Measurements from ENCODE around the gene IMMT.
A peak's percentile ranks its signal among the peaks of the same experiment; 100 is the strongest.
"Not testable (repeated sequence)": the region's sequence is repeated elsewhere in the genome, so short reads cannot be mapped to it uniquely, and the experiment has no call there.

Gene IMMT

DNA sequence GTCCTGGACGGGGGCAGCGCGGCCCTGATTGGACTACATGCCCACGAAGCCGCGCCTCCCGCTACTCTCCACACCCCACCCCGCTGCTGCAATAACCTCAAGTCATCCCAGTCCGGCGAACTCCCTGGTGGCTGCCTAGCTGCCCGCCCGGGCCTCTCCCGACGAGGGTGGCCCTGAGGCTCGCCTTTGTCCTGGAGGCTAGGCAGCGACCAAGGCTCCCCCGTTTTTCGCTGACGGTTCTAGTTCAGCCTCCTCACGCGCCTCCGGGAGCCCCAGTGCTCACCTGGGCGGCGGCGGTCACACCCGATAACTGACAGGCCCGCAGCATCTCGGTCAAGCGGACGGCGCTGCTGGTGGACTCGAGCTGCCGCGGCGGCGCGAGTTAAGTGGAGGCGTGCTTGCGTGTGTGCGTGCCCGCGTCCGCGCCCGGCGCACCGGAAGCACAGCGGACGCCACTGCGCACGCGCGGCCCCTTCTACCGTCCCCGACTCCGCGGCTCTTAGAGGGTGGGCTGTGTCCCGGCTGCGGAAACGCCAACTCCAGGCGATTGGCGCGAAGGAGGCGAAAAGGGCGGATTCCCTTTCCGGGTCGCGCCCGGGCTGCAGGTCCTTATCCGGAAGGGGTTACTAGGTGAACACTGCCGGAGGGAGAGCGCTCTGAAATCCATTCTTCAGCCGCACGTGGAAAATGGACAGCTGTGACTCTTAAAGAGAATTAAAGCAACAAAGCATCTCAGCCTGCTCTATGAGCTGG is at the start of gene IMMT:
IMMT (minus strand) TSS at position 408 of the 753 bp plus-strand sequence; CDS start at position 328, 80 bp downstream.
- peak; percentile 94 for DNase-seq

- not testable (repeated sequence) for DNase-seq
These were observed 49.5 kb upstream of the IMMT start for GRCh38 chr2:86244781-86245180.

GRCh38 chr2:86243950-86244733 is 48.9 kb upstream of the IMMT start:
- no peak for DNase-seq

DNA sequence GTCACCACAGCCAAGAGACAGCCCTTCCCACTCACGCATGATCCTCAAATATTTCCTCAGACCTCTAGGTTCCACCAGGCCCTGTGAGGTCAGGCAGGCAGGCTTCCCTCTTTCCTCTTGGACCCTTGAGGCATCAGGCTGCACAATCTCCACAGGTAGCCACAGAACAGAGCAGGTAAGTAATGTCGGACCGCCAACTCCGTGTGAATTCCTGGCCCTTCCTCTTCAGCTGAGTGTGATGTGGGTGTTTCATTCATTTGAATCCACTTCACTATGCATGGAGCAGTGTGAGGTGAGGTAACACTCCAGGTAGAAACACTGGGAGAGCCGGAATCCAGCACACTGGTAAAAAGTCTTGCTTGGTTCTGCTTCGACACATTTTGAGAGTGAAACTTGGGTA is 48.0 kb upstream of the IMMT start:
- no peak for DNase-seq

DNA sequence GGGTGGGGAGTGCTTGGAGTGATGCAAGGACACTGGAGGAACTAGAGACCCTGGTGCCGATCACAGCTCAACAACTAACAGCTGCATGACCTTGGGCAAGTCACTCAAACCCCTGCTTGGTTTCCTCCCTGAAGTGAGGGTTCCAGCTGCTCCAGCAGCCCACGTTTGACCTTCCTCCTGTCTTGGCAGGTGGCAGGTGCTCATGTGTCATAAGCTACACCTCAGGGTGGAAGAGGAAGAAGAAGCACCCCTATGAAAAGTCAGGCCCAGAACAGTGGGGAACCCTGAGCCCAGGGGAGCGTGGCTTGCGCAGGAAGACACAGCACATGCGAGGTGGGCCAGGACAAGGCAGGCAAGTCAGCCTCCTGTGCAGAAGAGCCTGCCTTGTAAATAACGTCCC is 46.3 kb upstream of the IMMT start:
- no peak for DNase-seq

GRCh38 chr2:86240251-86240650 is 45.0 kb upstream of the IMMT start:
- no peak for DNase-seq

- DNase-seq, result no peak
These were observed 44.5 kb upstream of the IMMT start for GRCh38 chr2:86239745-86240144.

DNA sequence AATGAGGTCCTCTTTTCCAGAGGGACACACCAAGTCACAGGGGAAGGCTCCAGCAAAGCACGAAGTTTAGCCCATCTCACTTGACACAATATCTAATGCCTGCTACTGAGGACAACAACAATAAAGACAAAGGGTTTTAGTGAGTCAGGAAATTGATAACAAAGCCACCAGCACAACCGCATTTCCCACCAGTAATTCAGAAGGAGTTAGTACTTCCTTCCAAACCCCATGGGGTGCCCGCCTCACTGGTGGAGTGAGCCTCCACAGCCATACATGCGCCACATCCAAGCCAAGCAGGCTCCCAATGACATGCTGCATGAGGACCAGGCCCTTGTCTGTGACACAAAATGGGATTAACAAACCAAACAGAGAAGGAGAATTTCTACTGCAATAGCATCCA is 44.1 kb upstream of the IMMT start:
- no peak for DNase-seq

DNA sequence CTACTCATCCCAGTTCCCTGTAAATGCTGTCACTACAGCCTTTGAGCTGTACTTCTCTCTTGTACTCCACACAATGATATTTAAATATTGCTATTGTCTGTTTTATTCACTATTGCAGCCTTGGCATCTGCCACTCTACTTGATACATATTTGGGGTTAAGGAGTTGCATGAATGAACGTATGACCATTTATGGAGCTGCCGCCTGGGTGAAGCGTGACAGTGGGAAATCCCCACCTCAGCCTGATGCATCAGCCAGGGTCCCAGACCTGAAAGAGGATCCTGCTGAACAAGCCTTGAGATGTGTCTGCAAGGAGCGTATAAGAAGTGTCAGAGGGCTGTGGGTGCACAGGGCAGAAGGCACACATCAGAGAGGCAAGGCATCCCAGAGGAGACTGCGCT is 43.1 kb upstream of the IMMT start:
- DNase-seq, result no peak

- DNase-seq, result no peak
These were observed 41.9 kb upstream of the IMMT start for GRCh38 chr2:86237172-86237571.

DNA sequence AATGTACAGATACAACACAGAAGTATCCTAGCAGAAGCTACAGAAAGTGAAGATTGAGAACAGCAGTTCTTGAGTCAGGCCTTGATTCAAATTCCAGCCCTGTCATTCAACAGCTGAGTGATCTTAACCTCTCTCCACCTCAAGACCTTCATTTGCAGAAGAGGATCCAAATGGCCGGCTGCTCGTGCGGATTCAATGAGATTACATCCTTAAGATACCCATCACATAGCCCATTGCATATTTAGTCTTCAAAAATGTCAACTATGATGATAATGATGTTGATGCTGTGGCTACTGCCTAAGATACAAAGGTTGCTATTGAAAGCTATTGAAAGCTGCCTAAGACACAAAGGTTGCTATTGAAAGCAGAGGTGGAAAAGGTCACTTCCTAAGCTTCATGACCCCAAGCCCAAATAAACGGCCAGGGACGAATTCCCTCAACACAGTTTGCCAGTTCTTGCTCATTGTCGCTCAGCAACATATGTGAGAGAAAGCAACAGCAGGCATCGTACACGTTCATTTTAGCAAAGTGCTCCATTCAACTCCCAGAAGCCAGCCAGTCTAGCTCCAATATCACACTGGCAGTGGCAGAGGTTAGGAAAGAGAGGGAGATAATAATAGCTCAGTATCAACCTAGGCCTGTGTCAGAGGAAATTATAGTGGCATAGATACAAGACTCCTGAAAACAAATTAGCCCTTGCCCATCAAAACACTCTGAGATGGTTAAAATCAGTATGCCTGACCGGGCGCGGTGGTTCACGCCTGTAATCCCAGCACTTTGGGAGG is 40.1 kb upstream of the IMMT start:
- no peak for DNase-seq

DNA sequence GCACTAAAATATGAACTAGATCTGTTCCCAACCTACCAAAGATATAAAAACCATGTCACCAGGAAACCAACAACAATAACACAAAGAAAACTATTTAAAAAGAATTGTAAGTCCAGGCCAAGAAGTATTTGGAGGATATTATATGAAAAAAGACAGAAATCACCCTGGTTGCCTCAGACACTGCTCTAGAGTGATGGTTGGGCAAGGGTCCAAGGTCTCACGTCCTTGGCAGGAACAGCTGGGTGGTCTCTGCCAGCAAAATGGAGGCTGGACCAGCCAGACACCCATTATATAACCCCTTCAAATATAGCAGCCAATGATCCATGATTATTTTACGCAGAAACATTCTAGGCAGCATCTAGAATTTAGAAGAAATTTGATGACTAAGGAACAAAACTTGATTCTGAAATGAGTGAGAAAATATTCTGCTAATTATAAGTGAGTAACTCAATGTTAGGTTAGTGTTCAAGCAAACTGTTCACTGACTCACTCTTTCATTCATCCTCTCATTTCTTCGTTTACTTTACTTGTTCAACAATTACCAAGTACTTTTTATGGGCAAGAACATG is 39.4 kb upstream of the IMMT start:
- DNase-seq, result no peak

DNA sequence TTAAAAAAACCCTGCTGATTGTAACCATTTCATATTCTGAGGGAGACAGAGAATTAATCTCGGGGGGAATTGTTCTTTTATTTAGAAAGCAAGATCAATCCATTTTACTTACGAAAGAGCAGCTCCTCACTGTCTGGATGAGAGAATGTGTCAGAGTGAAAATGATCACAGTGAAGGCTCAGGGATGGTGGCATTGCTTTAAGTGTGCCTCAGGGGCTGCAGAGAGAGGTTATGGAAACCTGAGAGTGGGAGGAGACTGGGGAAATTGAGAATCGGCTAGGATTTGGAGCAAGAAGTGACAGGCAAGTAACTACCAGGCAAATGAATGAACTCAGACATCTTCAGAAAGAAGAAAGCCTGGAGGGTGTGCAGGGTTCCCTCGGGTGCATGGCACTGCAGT is 38.2 kb upstream of the IMMT start:
- no peak for DNase-seq

DNA sequence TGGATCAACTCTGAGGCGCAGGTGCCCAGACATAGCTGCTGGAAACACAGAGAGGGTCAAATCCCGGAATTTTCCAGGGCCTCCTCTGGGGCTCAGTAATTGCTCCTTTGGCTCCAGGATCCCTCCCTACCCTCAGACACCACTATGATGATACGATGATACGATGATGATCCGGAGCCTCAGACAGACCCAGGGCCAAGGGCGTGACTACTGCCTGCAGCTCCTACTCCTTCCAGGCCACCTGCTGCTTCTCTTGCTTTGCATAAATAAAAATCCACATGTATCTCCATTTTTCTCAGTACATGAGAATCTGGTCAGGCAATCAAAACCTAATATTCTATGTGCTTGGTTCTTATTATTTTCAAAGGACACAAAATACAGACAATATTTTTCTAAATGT is 37.6 kb upstream of the IMMT start:
- DNase-seq, result no peak

DNA sequence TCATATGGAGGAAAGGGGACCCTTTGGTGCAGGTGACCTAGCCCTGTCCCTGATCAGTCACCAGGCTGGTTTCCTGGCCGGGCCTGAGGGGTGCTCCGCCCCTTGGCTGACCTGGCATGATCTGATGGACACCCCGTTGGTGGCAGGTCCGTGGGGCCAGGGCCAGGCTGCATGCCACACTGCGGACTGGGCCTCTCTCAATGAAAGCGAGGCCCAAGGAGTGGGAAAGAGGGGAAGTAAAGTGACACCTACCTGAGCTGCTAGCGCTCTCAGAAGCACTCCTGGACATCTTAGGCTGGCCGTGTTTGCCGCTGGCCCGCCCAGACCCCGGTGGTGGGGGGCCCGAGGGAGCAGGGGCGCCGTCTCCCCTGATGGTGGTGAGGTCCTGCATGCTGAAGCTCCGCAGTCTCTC is 37.1 kb upstream of the IMMT start:
- DNase-seq, result no peak

- no peak for DNase-seq
These were observed 36.6 kb upstream of the IMMT start for GRCh38 chr2:86231680-86232372.

GRCh38 chr2:86230961-86231360 is 35.7 kb upstream of the IMMT start:
- DNase-seq, result no peak

- DNase-seq, result no peak
These were observed 34.0 kb upstream of the IMMT start for GRCh38 chr2:86229221-86229620.

GRCh38 chr2:86228574-86228973 is 33.3 kb upstream of the IMMT start:
- not testable (repeated sequence) for DNase-seq

DNA sequence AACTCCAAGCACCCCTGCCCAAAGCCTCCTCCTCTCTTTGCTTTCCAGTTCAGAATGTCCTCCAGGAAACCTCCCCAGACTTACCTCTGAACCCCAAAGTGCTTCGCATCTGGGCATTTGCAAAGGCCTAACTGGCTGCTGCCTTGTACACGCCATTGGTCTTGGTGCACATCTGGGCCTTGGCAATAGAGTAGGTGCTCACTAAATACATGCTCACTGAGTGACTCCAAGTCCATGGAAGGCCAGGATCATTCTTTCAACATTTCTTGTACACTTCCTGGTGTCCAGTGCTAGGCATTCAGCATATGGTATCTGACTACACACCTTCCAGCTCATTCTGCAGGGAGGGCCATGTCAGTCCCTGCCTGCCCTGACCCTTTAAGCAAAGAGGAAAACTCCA is 32.4 kb upstream of the IMMT start:
- no peak for DNase-seq

DNA sequence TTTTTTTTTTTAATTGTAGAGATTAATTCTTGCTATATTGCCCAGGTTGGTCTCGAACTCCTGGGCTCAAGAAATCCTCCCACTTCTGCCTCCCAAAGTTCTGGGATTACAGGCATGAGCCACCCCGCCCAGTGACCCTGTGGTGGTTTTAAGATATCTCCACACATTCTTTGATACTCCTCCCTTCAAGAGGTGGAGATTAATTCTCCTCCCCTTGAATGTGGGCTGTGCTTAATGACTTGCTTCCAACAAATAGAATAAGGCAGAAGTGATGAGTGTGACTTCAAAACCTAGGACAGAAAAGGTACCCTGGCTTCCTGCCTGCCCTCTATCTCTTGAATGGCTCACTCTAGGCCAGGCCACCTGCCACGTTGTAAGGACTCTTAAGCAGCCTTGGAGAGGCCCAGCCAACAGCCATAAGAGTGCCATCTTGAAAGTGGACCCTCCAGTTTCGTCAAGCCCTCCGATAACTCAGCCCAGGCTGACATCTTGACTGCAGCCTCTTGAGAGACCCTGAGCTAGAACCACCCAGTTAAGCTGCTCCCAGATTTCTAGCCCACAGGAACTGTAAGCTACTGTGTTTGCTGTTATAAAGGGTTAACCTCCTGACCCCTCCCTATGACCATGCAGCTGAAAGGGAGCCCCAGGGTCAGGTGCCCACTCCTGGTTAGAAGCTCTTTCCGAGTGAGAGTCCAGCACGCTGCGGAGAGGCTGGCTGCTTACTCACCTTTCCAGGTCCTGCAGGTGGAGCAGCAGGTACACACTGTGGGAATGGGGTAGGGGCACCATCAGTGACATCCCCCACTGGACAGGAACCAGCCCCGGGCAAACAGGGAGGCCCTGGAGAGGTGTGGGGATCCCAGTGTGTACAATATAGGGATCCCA is 31.6 kb upstream of the IMMT start:
- no peak for DNase-seq

DNA sequence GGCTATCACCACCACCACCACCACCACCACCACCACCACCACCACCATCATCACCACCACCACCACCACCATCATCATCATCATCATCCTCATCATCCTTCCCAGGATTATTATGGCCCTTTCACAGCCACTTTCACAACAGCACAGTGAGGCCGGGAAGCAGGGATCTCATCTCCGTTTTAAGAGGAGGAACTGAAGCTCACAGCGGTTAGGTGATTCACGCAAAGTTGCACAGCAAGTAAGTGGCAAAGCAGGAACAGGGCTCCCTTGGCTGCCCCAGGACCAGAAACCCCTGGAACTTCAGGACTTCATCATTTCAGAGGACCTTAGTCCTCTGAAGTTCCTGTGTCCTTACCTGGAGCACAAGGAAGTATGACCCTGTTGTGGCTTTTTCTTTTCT is 30.8 kb upstream of the IMMT start:
- no peak for DNase-seq
